Astrocyte (in vitro differentiated cells and primary cell): Measurements from ENCODE around the gene PDZD2.

Experiments used
- CTCF ChIP-seq: IDR thresholded peaks from 2 replicates; pipeline ENCODE4 v1.5.1; 2011; ENCODE audit warnings: low read depth, mild to moderate bottlenecking, inconsistent platforms, low read length, moderate library complexity; ENCODE audit not compliant: insufficient read depth
- EZH2 ChIP-seq: IDR thresholded peaks from 2 replicates; pipeline ENCODE4 v1.6.1; 2012; ENCODE audit warnings: mild to moderate bottlenecking, low read length, inconsistent platforms; ENCODE audit not compliant: insufficient read depth

DNA sequence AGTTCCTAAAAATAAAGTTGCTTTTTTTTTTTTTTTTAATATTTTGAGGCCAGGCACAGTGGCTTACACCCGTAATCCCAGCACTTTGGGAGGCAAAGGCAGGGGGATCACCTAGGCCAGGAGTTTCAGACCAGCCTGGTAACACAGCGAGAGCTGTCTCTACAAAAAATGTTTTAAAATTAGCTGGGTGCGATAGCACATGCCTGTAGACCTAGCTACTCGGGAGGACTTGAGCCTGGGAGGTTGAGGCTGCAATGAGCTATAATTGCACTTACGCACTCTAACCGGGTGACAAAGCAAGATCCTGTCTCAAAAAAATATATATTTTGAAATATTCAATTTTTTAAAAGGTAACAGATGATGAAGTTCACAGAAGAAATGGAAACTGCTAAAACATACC, 512.3 kb downstream of the PDZD2 start:
- no peak for TF ChIP-seq CTCF
- TF ChIP-seq EZH2 = no peak
